K562 (cell line): ENCODE measurements around the gene STIL. TPM values are rescaled to one million over a fixed set of nuclear protein-coding genes. Genes with fewer than 3 reads are reported as not detected.
A peak's percentile ranks its signal among the peaks of the same experiment; 100 is the strongest.

ENCODE experiments used
- ATAC-seq: fragments of 200-7000 bp; cut with Tn5 transposase; 3 replicates; pipeline ENCODE4 v1.9.1; 2020; ENCODE audit warnings: moderate library complexity
- BruUV-seq: library from RNA; stranded (reverse); fragments of 400-500 nt; replicated peaks from 2 replicates; lab custom pipeline; 2021; lab: Mats Ljungman, UMichigan
- CTCF ChIA-PET: fragments of 300-600 bp; formaldehyde crosslinking; extraction: SDS; loops from one replicate; lab custom pipeline; 2021; ENCODE audit warnings: low intra/inter-chr PET ratio; lab: Yijun Ruan, JAX
- POLR2A ChIA-PET: fragments of 300-600, 350-650 bp; sonication (Branson Sonifier 250); formaldehyde crosslinking; extraction: SDS; loops from one replicate; lab custom pipeline; 2021; ENCODE audit warnings: antibody characterized with exemption, inconsistent platforms; lab: Yijun Ruan, JAX
- DNase-seq, 4 experiments: peaks; one replicate each; pipeline versions ENCODE4 v3.0.0 to v3.0.0-alpha.2; 2011 to 2018; ENCODE audit warnings: low spot score in 3 of 4, mixed read lengths in 3 of 4; ENCODE audit errors: extremely low read depth in 1 of 4
- FAIRE-seq: peaks from 2 replicates; lab custom pipeline; 2011; peaks lifted over from hg19 to GRCh38; lab: Jason Lieb, UNC
- H2AFZ ChIP-seq: 2 replicates; pipeline ENCODE4 v1.6.0; 2011; ENCODE audit warnings: low read depth, low read length, control low read depth, inconsistent platforms
- H3K27ac ChIP-seq: fragments of 200-600 bp; 3 replicates; pipeline ENCODE4 v1.8.0; 2011; ENCODE audit warnings: low read depth, mild to moderate bottlenecking, control low read depth, inconsistent platforms, low read length, moderate library complexity, mixed read lengths; ENCODE audit errors: extremely low read depth
- H3K27me3 ChIP-seq, 2 experiments: fragments of 300-600 bp in 1 of 2; 2 replicates in 1 of 2; 3 replicates in 1 of 2; pipeline versions ENCODE4 v1.6.0 to v1.8.0; 2011; ENCODE audit warnings: inconsistent platforms in 2 of 2, low read length in 2 of 2, mild to moderate bottlenecking in 1 of 2, mixed read lengths in 1 of 2, moderate library complexity in 1 of 2; ENCODE audit not compliant: control insufficient read depth in 2 of 2, insufficient read depth in 2 of 2
- H3K36me3 ChIP-seq: fragments of 300-600 bp; 3 replicates; pipeline ENCODE4 v1.8.0; 2011; ENCODE audit warnings: mild to moderate bottlenecking, low read length, inconsistent platforms; ENCODE audit not compliant: control insufficient read depth, insufficient read depth
- H3K4me1 ChIP-seq, 2 experiments: fragments of 200-600 bp in 1 of 2; replicated peaks in 1 of 2; 2 replicates in 1 of 2; 3 replicates in 1 of 2; pipeline versions ENCODE4 v1.5.1 to v1.8.0; 2011; ENCODE audit warnings: inconsistent platforms in 2 of 2, low read length in 2 of 2, mild to moderate bottlenecking in 1 of 2, mixed read lengths in 1 of 2, moderate library complexity in 1 of 2; ENCODE audit not compliant: control insufficient read depth in 2 of 2, insufficient read depth in 2 of 2
- H3K4me2 ChIP-seq: 2 replicates; pipeline ENCODE4 v1.6.1; 2011; ENCODE audit warnings: low read length, control low read depth, inconsistent platforms, mixed read lengths; ENCODE audit not compliant: insufficient read depth
- H3K4me3 ChIP-seq: fragments of 200-600 bp; sonication (generic), shearing (Covaris generic); 2 replicates; pipeline ENCODE4 v1.5.1; 2016; ENCODE audit warnings: control low read depth, inconsistent platforms
- H3K79me2 ChIP-seq: fragments of 200-600 bp; 3 replicates; pipeline ENCODE4 v1.8.0; 2011; ENCODE audit warnings: low read length, inconsistent platforms; ENCODE audit not compliant: control insufficient read depth, insufficient read depth
- H3K9ac ChIP-seq, 2 experiments: 2 replicates each; pipeline versions ENCODE4 v1.6.0 to v1.6.1; 2011; ENCODE audit warnings: low read depth in 2 of 2, low read length in 2 of 2, control low read depth in 1 of 2, inconsistent platforms in 1 of 2, mild to moderate bottlenecking in 1 of 2, mixed read lengths in 1 of 2; ENCODE audit not compliant: insufficient read depth in 1 of 2
- H3K9me1 ChIP-seq: one replicate; pipeline ENCODE4 v1.6.0; 2011; ENCODE audit warnings: inconsistent platforms, mild to moderate bottlenecking, low read length, moderate library complexity; ENCODE audit not compliant: control insufficient read depth, insufficient read depth
- H3K9me3 ChIP-seq: replicated peaks from 2 replicates; pipeline ENCODE4 v1.5.1; 2011; ENCODE audit warnings: low read depth, low read length, inconsistent platforms; ENCODE audit not compliant: control insufficient read depth, insufficient read depth
- H4K20me1 ChIP-seq: replicated peaks from 2 replicates; pipeline ENCODE4 v1.6.1; 2011; ENCODE audit warnings: low read length, inconsistent platforms, mixed read lengths; ENCODE audit not compliant: control insufficient read depth, insufficient read depth
- ARID1B ChIP-seq: fragments of 450-650 bp; IDR thresholded peaks from 2 replicates; pipeline ENCODE4 v1.6.1; 2016; ENCODE audit warnings: antibody characterized with exemption, mild to moderate bottlenecking, inconsistent platforms
- CBFA2T3 ChIP-seq: fragments of 450-650 bp; IDR thresholded peaks from 2 replicates; pipeline ENCODE4 v1.6.1; 2017
- CC2D1A ChIP-seq: fragments of 450-650 bp; IDR thresholded peaks from 2 replicates; pipeline ENCODE4 v1.6.1; 2017; ENCODE audit warnings: mild to moderate bottlenecking
- KAT7 ChIP-seq: sonication (generic); formaldehyde crosslinking; IDR thresholded peaks from 2 replicates; pipeline ENCODE4 v1.8.0; 2022; ENCODE audit warnings: missing genetic modification reagents, mild to moderate bottlenecking, borderline replicate concordance
- MTA1 ChIP-seq: fragments of 450-650 bp; IDR thresholded peaks from 2 replicates; pipeline ENCODE4 v1.6.1; 2017; ENCODE audit warnings: borderline replicate concordance
- PHF20 ChIP-seq: fragments of 450-650 bp; IDR thresholded peaks from 2 replicates; pipeline ENCODE4 v1.6.1; 2018; ENCODE audit not compliant: partially characterized antibody
- RNF2 ChIP-seq: sonication (generic); IDR thresholded peaks from 2 replicates; pipeline ENCODE4 v1.6.1; 2016
- U2AF1 ChIP-seq: fragments of 200-400 bp; formaldehyde crosslinking; optimal IDR thresholded peaks from 2 replicates; pipeline ENCODE3; 2017; ENCODE audit warnings: mild to moderate bottlenecking, low read depth, low read length, moderate library complexity
- ZNF592 ChIP-seq: fragments of 450-650 bp; IDR thresholded peaks from 2 replicates; pipeline ENCODE4 v1.6.1; 2017; ENCODE audit warnings: antibody characterized with exemption, mild to moderate bottlenecking
- ZNF609 ChIP-seq: sonication (generic); formaldehyde crosslinking; IDR thresholded peaks from 2 replicates; pipeline ENCODE4 v1.8.1; 2023; ENCODE audit warnings: missing genetic modification reagents, mild to moderate bottlenecking, borderline replicate concordance
- WGBS: fragments of 100-300 bp; shearing (Covaris generic); methylation state at CpG from one replicate; pipeline ENCODE4 v1.1.6; 2016; ENCODE audit warnings: low coverage, mixed read lengths; ENCODE audit not compliant: insufficient coverage; ENCODE audit errors: missing lambda C conversion rate; 5-methylcytosine and 5-hydroxymethylcytosine counted together
- in situ Hi-C: fragments of 300-500 bp; cut with MboI; formaldehyde crosslinking; loops from 4 replicates; pipeline ENCODE4 v1.15.0; 2018; ENCODE audit warnings: inconsistent platforms, mixed read lengths
- intact Hi-C: fragments of 100-400 bp; cut with micrococcal nuclease; formaldehyde crosslinking; loops from 2 replicates; pipeline ENCODE4 v1.14.2; 2022
- polyA plus RNA-seq, 8 experiments: library from polyadenylated mRNA; depleted of rRNA in 4 of 8; stranded (reverse) in 5 of 8; unstranded in 3 of 8; fragments of >200 nt; fragmentation: Nextera tagmentation in 2 of 8; fragmentation: Illumina TruSeq in 1 of 8; extraction: Ambion mirVana in 2 of 8; extraction: Trizol in 1 of 8; gene quantifications; 2 replicates each; pipeline versions ENCODE4 v1.2.1 to v1.2.3, GENCODE V29; 2011 to 2014; ENCODE audit warnings: inconsistent platforms in 1 of 8, missing spikeins in 1 of 8
- total RNA-seq, 7 experiments: library from RNA; depleted of rRNA in 6 of 7; stranded (reverse); fragments of >200 nt in 6 of 7; fragmentation: Illumina TruSeq in 2 of 7; extraction: Trizol in 2 of 7; gene quantifications; 2 replicates each; pipeline versions ENCODE4 v1.2.1 to v1.2.3, GENCODE V29; 2011 to 2021; ENCODE audit warnings: low replicate concordance in 1 of 7

The STIL gene
- total and polyA plus RNA-seq, 9 of the 15 experiments (the other 6 are each of a cell fraction or from before 2014, with no cell fraction given) = 10.5 to 77.4 (median 39.6) TPM

DNA sequence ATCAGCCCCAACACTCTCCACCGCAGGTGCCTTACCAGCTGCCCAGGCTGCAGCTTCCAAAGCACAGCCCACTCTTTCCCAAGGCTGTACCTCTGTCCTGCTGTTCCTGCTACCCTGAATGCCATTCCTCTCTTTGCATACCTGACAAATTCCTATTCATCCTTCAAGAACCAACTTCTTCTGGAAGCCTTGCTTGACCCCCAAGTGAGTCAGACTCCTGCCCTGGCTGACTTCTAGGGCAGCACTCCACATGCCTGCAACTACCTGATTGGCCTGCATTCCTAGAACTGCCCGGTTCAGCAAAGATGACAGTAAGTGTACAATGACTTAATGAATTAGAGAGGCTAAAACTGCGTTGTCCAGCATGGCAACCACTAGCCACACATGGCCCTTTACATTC, 103.3 kb downstream of the STIL start:
- Histone ChIP-seq H3K79me2 (peaks cover 4% of the 10 kb centered on the region; the same call in 1 of the 3 replicates), H3K9me1 (peaks cover 5% of the 10 kb centered on the region), H3K9me3 (no peaks in the 10 kb centered on the region), H3K9ac (0 out of 4 replicates have a peak overlapping the region, but pooled peaks of 1 of the 2 experiments have one; percentile 11), H2AFZ (no peak overlapping the region), H3K4me3 (no peak overlapping the region), H3K27me3 (no peaks in the 10 kb centered on the region), H4K20me1 (0 out of 2 replicates have a peak, but pooled peaks cover under 1% of the 10 kb centered on the region), H3K4me1 (peaks cover 49 to 50% of the 10 kb centered on the region in 2 experiments), H3K36me3 (peaks cover 29% of the 10 kb centered on the region), H3K27ac (no peak overlapping the region; the same call in 2 of the 3 replicates), H3K4me2 (no peak overlapping the region; the same call in 1 of the 2 replicates)
- in situ Hi-C loops (no loop called here), intact Hi-C loops (no loop called here)
- no peak for FAIRE-seq
- DNase-seq = no peak
- BruUV-seq = no TSS peak
- CTCF ChIA-PET = interaction anchor here (0.6 kb wide), 1 partner anchor 198 kb away, joined by 3 read pairs; no protein-coding TSS in a partner anchor
- peak; percentile 48; the same call in 1 of the 2 replicates for TF ChIP-seq ZNF592
- TF ChIP-seq U2AF1 = no peak
- peak; percentile 34 for TF ChIP-seq CBFA2T3
- TF ChIP-seq ARID1B = peak; percentile 34; the same call in 1 of the 2 replicates
- no peak for TF ChIP-seq RNF2
- no peak for TF ChIP-seq MTA1
- TF ChIP-seq ZNF609 = no peak
- TF ChIP-seq PHF20 = no peak
- no peak for TF ChIP-seq CC2D1A
- TF ChIP-seq KAT7 = no peak
- POLR2A ChIA-PET = interaction anchor here (0.6 to 7.7 kb wide), 7 partner anchors 11 to 40 kb away, joined by 3 to 80 read pairs (median 3); no protein-coding TSS in a partner anchor
- ATAC-seq = no peak
- 38% methylated on average over 3 of the region's 3 CpGs for WGBS
